Effector memory CD8-positive, alpha-beta T cell (primary cell): ENCODE results near the gene TTLL1.

ENCODE experiments used
- ATAC-seq: fragments of 150-1000 bp; cut with Tn5 transposase; replicated peaks from 2 replicates; pipeline ENCODE4 v1.10.0; 2021; ENCODE audit warnings: mild to moderate bottlenecking, moderate library complexity
- DNase-seq, 3 experiments: peaks; one replicate each; pipeline ENCODE4 v3.0.0; 2021
- H3K27ac Mint-ChIP-seq, 2 donors: one replicate each; pipeline ENCODE4 v1.8.0; 2022; ENCODE audit warnings: mild to moderate bottlenecking in 2 of 2, mixed read lengths in 2 of 2, moderate library complexity in 2 of 2
- H3K27me3 Mint-ChIP-seq, 2 donors: one replicate each; pipeline ENCODE4 v1.8.0; 2022; ENCODE audit warnings: mixed read lengths in 2 of 2
- H3K36me3 Mint-ChIP-seq: one replicate; pipeline ENCODE4 v1.8.0; 2022; ENCODE audit warnings: mild to moderate bottlenecking, moderate library complexity, mixed read lengths; ENCODE audit not compliant: insufficient read depth
- H3K4me1 Mint-ChIP-seq, 2 donors: one replicate each; pipeline ENCODE4 v1.8.0; 2022; ENCODE audit warnings: low read depth in 2 of 2, mixed read lengths in 2 of 2
- H3K4me3 Mint-ChIP-seq, 2 donors: one replicate each; pipeline ENCODE4 v1.8.0; 2022; ENCODE audit warnings: mild to moderate bottlenecking in 2 of 2, mixed read lengths in 2 of 2, moderate library complexity in 2 of 2
- H3K9me3 Mint-ChIP-seq, 2 donors: one replicate each; pipeline ENCODE4 v1.8.0; 2022; ENCODE audit warnings: mixed read lengths in 2 of 2
- total RNA-seq, 9 experiments: gene quantifications; one replicate each; lab custom pipeline; 2026; lab: John Stamatoyannopoulos, UW

The TTLL1 gene
- 2.4 to 10.6 (median 7.4) reads per million in 9 experiments for total RNA-seq

- Mint-ChIP-seq H3K4me1 (peaks cover 23 to 34% of the 10 kb centered on the region in 2 donors), H3K27me3 (no peaks in the 10 kb centered on the region), H3K36me3 (peaks cover 9% of the 10 kb centered on the region), H3K4me3 (peak within 1 kb of the TSS; percentile 81 to 90), H3K27ac (peak within 1 kb of the TSS; percentile 11 to 86), H3K9me3 (no peaks in the 10 kb centered on the region)
- ATAC-seq (peak; percentile 82), DNase-seq (peak; percentile 79 to 82 (median 80))
Observed at GRCh38 chr22:43088984-43089717, at the start of gene TTLL1. TSS of gene TTLL1 (minus strand) at chr22:43089391. CDS start at chr22:43075586, 13,805 bp downstream.

- DNase-seq (no peak), ATAC-seq (no peak)
- no peak overlapping the region for H3K4me3 Mint-ChIP-seq
- no peaks in the 10 kb centered on the region for H3K9me3 Mint-ChIP-seq
- no peak overlapping the region for H3K27ac Mint-ChIP-seq
- peaks cover 21% of the 10 kb centered on the region for H3K36me3 Mint-ChIP-seq
- H3K4me1 Mint-ChIP-seq: peaks cover 3 to 9% of the 10 kb centered on the region in 2 donors
- H3K27me3 Mint-ChIP-seq: no peaks in the 10 kb centered on the region
Observed at GRCh38 chr22:43136801-43137200, 47.6 kb upstream of the TTLL1 start.

GRCh38 chr22:43136255-43136654 lies 47.1 kb upstream of the TTLL1 start:
- DNase-seq (peak; percentile 17 to 39 (median 31)), ATAC-seq (peak; percentile 63)
- Mint-ChIP-seq H3K36me3 (peaks cover 21% of the 10 kb centered on the region), H3K4me1 (peaks cover 3 to 8% of the 10 kb centered on the region in 2 donors), H3K4me3 (no peak overlapping the region), H3K27ac (no peak overlapping the region), H3K9me3 (no peaks in the 10 kb centered on the region), H3K27me3 (no peaks in the 10 kb centered on the region)

GRCh38 chr22:43135565-43135964 lies 46.4 kb upstream of the TTLL1 start:
- Mint-ChIP-seq H3K36me3 (peaks cover 22% of the 10 kb centered on the region), H3K27ac (no peak overlapping the region), H3K9me3 (no peaks in the 10 kb centered on the region), H3K27me3 (no peaks in the 10 kb centered on the region), H3K4me3 (no peak overlapping the region), H3K4me1 (peaks cover 3 to 4% of the 10 kb centered on the region in 2 donors)
- no peak for DNase-seq
- no peak for ATAC-seq

GRCh38 chr22:43134553-43134952 lies 45.4 kb upstream of the TTLL1 start:
- ATAC-seq (no peak), DNase-seq (no peak)
- Mint-ChIP-seq H3K4me3 (no peak overlapping the region), H3K36me3 (peaks cover 19% of the 10 kb centered on the region), H3K27ac (no peak overlapping the region), H3K9me3 (no peaks in the 10 kb centered on the region), H3K4me1 (peaks cover 0 to 3% of the 10 kb centered on the region in 2 donors), H3K27me3 (no peaks in the 10 kb centered on the region)

- no peak overlapping the region for H3K4me3 Mint-ChIP-seq
- peaks cover 0 to 3% of the 10 kb centered on the region in 2 donors for H3K4me1 Mint-ChIP-seq
- peaks cover 18% of the 10 kb centered on the region for H3K36me3 Mint-ChIP-seq
- H3K9me3 Mint-ChIP-seq: no peaks in the 10 kb centered on the region
- H3K27ac Mint-ChIP-seq: peak overlapping the region in 1 of 2 donors; percentile 31
- DNase-seq (no peak), ATAC-seq (no peak)
- H3K27me3 Mint-ChIP-seq: no peaks in the 10 kb centered on the region
Observed at GRCh38 chr22:43133401-43133800, 44.2 kb upstream of the TTLL1 start.

- Mint-ChIP-seq H3K9me3 (no peaks in the 10 kb centered on the region), H3K27me3 (no peaks in the 10 kb centered on the region), H3K4me3 (no peak overlapping the region), H3K36me3 (peaks cover 15% of the 10 kb centered on the region), H3K4me1 (peaks cover 0 to 3% of the 10 kb centered on the region in 2 donors), H3K27ac (no peak overlapping the region)
- ATAC-seq (no peak), DNase-seq (no peak)
Observed at GRCh38 chr22:43131773-43132501, 42.7 kb upstream of the TTLL1 start.

- Mint-ChIP-seq H3K4me1 (no peaks in the 10 kb centered on the region), H3K36me3 (peaks cover 11% of the 10 kb centered on the region), H3K27me3 (no peaks in the 10 kb centered on the region), H3K4me3 (no peak overlapping the region), H3K9me3 (no peaks in the 10 kb centered on the region), H3K27ac (no peak overlapping the region)
- no peak for ATAC-seq
- DNase-seq: no peak
Observed at GRCh38 chr22:43129426-43130425, 40.5 kb upstream of the TTLL1 start.

- Mint-ChIP-seq H3K9me3 (no peaks in the 10 kb centered on the region), H3K27ac (no peak overlapping the region), H3K36me3 (peaks cover 11% of the 10 kb centered on the region), H3K4me3 (no peak overlapping the region), H3K27me3 (no peaks in the 10 kb centered on the region), H3K4me1 (no peaks in the 10 kb centered on the region)
- ATAC-seq (no peak), DNase-seq (no peak)
Observed at GRCh38 chr22:43128928-43129424, 39.8 kb upstream of the TTLL1 start.

GRCh38 chr22:43128116-43128515 lies 38.9 kb upstream of the TTLL1 start:
- no peak overlapping the region for H3K27ac Mint-ChIP-seq
- ATAC-seq (no peak), DNase-seq (no peak)
- H3K27me3 Mint-ChIP-seq: no peaks in the 10 kb centered on the region
- H3K36me3 Mint-ChIP-seq: peaks cover 9% of the 10 kb centered on the region
- no peaks in the 10 kb centered on the region for H3K4me1 Mint-ChIP-seq
- H3K4me3 Mint-ChIP-seq: no peak overlapping the region
- no peaks in the 10 kb centered on the region for H3K9me3 Mint-ChIP-seq

- DNase-seq (no peak), ATAC-seq (no peak)
- Mint-ChIP-seq H3K27ac (no peak overlapping the region), H3K4me3 (no peak overlapping the region), H3K9me3 (no peaks in the 10 kb centered on the region), H3K27me3 (no peaks in the 10 kb centered on the region), H3K4me1 (no peaks in the 10 kb centered on the region), H3K36me3 (peaks cover 9% of the 10 kb centered on the region)
Observed at GRCh38 chr22:43127166-43127908, 38.1 kb upstream of the TTLL1 start.

GRCh38 chr22:43126501-43127165 lies 37.4 kb upstream of the TTLL1 start:
- Mint-ChIP-seq H3K36me3 (peaks cover 9% of the 10 kb centered on the region), H3K4me1 (no peaks in the 10 kb centered on the region), H3K9me3 (no peaks in the 10 kb centered on the region), H3K4me3 (no peak overlapping the region), H3K27me3 (no peaks in the 10 kb centered on the region), H3K27ac (no peak overlapping the region)
- DNase-seq (no peak), ATAC-seq (no peak)
